K562 (cell line): ENCODE data around the gene PLEKHF1.

Experiments
- MYC ChIP-seq, 2 experiments: fragments of 250-450 bp in 1 of 2; sonication (Bioruptor Pico) in 1 of 2; IDR thresholded peaks; 2 replicates each; pipeline versions ENCODE4 v1.5.1 to v1.6.1; 2012 to 2021; ENCODE audit warnings: low read depth in 2 of 2, borderline replicate concordance in 1 of 2, improper control_type of control experiment in 1 of 2, low read length in 1 of 2, mild to moderate bottlenecking in 1 of 2, moderate library complexity in 1 of 2
- TF ChIP-seq, protein P1 (sequence below): fragments of 450-650 bp; IDR thresholded peaks from 2 replicates; pipeline ENCODE4 v1.7.0; 2016; ENCODE audit warnings: borderline replicate concordance

- no peak for TF ChIP-seq MYC (IDR thresholded peaks at IDR 0.05; ENCODE audit: low read depth, low read length)
- no peak for TF ChIP-seq MYC (CRISPR knock-in tag; IDR thresholded peaks at IDR 0.05; ENCODE audit: borderline replicate concordance, low read depth)
- TF ChIP-seq, protein P1, sequence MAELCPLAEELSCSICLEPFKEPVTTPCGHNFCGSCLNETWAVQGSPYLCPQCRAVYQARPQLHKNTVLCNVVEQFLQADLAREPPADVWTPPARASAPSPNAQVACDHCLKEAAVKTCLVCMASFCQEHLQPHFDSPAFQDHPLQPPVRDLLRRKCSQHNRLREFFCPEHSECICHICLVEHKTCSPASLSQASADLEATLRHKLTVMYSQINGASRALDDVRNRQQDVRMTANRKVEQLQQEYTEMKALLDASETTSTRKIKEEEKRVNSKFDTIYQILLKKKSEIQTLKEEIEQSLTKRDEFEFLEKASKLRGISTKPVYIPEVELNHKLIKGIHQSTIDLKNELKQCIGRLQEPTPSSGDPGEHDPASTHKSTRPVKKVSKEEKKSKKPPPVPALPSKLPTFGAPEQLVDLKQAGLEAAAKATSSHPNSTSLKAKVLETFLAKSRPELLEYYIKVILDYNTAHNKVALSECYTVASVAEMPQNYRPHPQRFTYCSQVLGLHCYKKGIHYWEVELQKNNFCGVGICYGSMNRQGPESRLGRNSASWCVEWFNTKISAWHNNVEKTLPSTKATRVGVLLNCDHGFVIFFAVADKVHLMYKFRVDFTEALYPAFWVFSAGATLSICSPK, result no peak
Observed at GRCh38 chr19:29675650-29676186, 10.5 kb downstream of the PLEKHF1 start.
